GM23248 (cell line): ENCODE results near the gene FTCDNL1.

ENCODE experiments used
- EZH2 ChIP-seq: fragments of 200-600 bp; sonication (generic); IDR thresholded peaks from 2 replicates; pipeline ENCODE4 v1.6.1; 2018; ENCODE audit warnings: antibody characterized with exemption, mild to moderate bottlenecking; ENCODE audit not compliant: insufficient read depth, poor library complexity, severe bottlenecking
- EZH2phosphoT487 ChIP-seq: fragments of 200-600 bp; sonication (generic); IDR thresholded peaks from 2 replicates; pipeline ENCODE4 v1.6.1; 2018; ENCODE audit warnings: antibody characterized with exemption, moderate library complexity, mild to moderate bottlenecking, low read depth; ENCODE audit not compliant: insufficient read depth

- TF ChIP-seq EZH2, result no peak
- TF ChIP-seq EZH2phosphoT487, result no peak
Measured at GRCh38 chr2:199739413-199740110, 111.4 kb downstream of the FTCDNL1 start.
